ENCODE measurements around the gene EPN2.

Gene EPN2

GRCh38 chr17:19359856-19360255 is 122.7 kb downstream of the EPN2 start:
- H3K27me3 Mint-ChIP-seq, result peaks cover 8% of the 10 kb centered on the region
- no peak for ATAC-seq
- no peaks in the 10 kb centered on the region for H3K9me3 Mint-ChIP-seq
- H3K36me3 Mint-ChIP-seq, result no peaks in the 10 kb centered on the region
- H3K4me1 Mint-ChIP-seq, result peaks cover 15% of the 10 kb centered on the region
- H3K27ac Mint-ChIP-seq, result no peak overlapping the region
- no peak overlapping the region for H3K4me3 Mint-ChIP-seq

GRCh38 chr17:19360772-19361171 is 123.6 kb downstream of the EPN2 start:
- no peak overlapping the region for H3K4me3 Mint-ChIP-seq
- ATAC-seq, result no peak
- peaks cover 8% of the 10 kb centered on the region for H3K27me3 Mint-ChIP-seq
- H3K36me3 Mint-ChIP-seq, result no peaks in the 10 kb centered on the region
- no peaks in the 10 kb centered on the region for H3K9me3 Mint-ChIP-seq
- H3K27ac Mint-ChIP-seq, result no peak overlapping the region
- H3K4me1 Mint-ChIP-seq, result peaks cover 15% of the 10 kb centered on the region

DNA sequence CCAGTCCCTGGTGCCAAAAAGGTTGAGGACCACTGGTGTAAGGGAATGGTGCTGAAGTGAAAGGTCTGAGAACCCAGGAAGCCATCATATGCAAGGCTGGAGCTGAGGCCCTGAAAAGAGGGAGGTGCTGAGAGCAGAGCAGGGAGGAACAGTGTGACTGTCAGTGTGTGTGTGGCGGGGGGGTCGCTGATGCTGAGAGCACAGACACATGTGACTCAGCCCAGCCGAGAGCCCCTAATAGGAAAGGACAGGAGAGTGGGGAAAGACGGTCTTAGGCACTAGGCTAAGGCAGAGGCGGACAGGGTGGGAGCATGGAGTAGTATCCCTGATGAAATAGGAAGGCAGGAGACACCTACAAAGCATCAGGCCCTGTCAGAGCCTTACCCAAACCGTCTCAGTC is 124.2 kb downstream of the EPN2 start:
- no peaks in the 10 kb centered on the region for H3K36me3 Mint-ChIP-seq
- no peaks in the 10 kb centered on the region for H3K9me3 Mint-ChIP-seq
- no peak overlapping the region for H3K27ac Mint-ChIP-seq
- H3K4me3 Mint-ChIP-seq, result peak overlapping the region; percentile 10
- no peak for ATAC-seq
- peaks cover 15% of the 10 kb centered on the region for H3K4me1 Mint-ChIP-seq
- peaks cover 8% of the 10 kb centered on the region for H3K27me3 Mint-ChIP-seq

DNA sequence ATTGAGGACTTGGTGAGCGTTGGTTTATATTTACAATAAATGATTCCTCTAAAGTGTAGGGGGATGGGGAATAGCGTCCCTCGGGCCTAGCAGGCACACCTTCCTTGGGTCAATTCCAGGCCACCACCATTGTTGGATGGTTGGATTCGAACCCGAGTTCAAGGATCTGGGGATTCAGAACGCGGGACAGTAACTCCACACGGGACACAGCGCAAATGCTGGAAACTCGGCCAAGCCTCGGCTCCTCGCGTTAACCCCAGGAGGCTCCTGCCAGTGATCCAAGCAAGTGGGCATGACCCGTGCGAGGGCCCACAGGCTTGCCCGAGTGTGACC is 124.7 kb downstream of the EPN2 start:
- Mint-ChIP-seq H3K36me3 (no peaks in the 10 kb centered on the region), H3K4me3 (peak overlapping the region; percentile 84), H3K27me3 (peaks cover 8% of the 10 kb centered on the region), H3K4me1 (peaks cover 15% of the 10 kb centered on the region), H3K27ac (no peak overlapping the region), H3K9me3 (no peaks in the 10 kb centered on the region)
- ATAC-seq, result no peak

GRCh38 chr17:19362277-19363113 is 125.3 kb downstream of the EPN2 start, which contains the start of gene B9D1:
B9D1 (minus strand) TSS chr17:19362723; CDS start chr17:19362569, 154 bp downstream.
- H3K27ac Mint-ChIP-seq, result peak within 1 kb of the TSS; percentile 22
- ATAC-seq, result peak; percentile 92
- H3K4me1 Mint-ChIP-seq, result peaks cover 15% of the 10 kb centered on the region
- H3K36me3 Mint-ChIP-seq, result no peaks in the 10 kb centered on the region
- H3K9me3 Mint-ChIP-seq, result no peaks in the 10 kb centered on the region
- peaks cover 8% of the 10 kb centered on the region for H3K27me3 Mint-ChIP-seq
- H3K4me3 Mint-ChIP-seq, result peak within 1 kb of the TSS; percentile 84

DNA sequence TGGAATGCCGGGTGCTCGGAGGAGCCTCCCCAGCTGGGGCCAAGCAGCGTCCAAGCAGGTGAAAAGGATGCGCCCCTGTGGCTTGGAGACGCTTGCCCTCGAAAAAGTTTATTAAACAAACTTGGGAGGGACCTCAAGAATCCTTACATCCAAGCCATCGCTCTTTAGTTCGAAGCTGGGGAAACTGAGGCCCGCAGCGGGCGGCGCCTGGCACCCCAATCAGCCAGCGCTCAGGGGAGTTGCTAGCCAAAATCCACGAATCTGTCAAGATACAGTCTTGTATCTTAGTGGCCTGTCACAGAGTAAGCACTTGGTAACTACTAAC is 125.9 kb downstream of the EPN2 start:
- peaks cover 8% of the 10 kb centered on the region for H3K27me3 Mint-ChIP-seq

DNA sequence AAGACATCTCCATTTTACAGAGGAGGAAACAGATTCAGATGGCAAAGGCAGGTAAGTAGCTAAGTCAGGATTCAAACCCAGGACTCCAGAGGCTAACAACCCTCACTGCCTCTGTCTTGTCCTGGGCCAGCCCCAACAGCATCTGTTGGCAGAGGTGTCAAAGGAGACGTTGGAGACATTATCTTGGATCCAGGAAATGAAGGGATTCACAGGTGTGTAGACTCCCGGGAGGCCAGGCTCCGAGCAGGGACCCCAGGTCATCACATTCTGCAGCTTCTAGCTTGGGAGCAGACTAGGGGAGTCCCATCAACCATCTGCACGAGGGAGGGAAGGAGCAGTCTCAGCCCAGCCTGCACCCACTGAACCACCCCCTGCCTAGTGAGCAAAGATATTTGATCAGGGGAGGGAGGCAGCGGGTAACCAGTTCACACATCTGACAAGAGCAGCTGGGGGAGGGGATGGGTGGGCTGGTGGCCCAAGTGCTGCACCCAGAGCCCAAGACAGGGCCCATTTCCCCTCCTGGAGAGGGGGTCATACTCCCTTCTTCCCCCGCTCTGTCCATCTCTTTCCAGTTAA is 126.4 kb downstream of the EPN2 start:
- Mint-ChIP-seq H3K4me3 (no peak overlapping the region), H3K27me3 (peaks cover 8% of the 10 kb centered on the region), H3K4me1 (peaks cover 26% of the 10 kb centered on the region), H3K9me3 (no peaks in the 10 kb centered on the region), H3K27ac (no peak overlapping the region), H3K36me3 (no peaks in the 10 kb centered on the region)
- ATAC-seq, result no peak

More for the DNA sequence above, 125.9 kb downstream of the EPN2 start:
- no peak for ATAC-seq
- Mint-ChIP-seq H3K9me3 (no peaks in the 10 kb centered on the region), H3K36me3 (no peaks in the 10 kb centered on the region), H3K27ac (peak overlapping the region; percentile 22), H3K4me3 (peak overlapping the region; percentile 84), H3K4me1 (peaks cover 21% of the 10 kb centered on the region)

- no peaks in the 10 kb centered on the region for H3K9me3 Mint-ChIP-seq
- peaks cover 37% of the 10 kb centered on the region for H3K4me1 Mint-ChIP-seq
Measured at GRCh38 chr17:19364699-19365498, 127.7 kb downstream of the EPN2 start.

GRCh38 chr17:19365499-19365817 is 128.3 kb downstream of the EPN2 start:
- Mint-ChIP-seq H3K27ac (no peak overlapping the region), H3K4me1 (peaks cover 43% of the 10 kb centered on the region), H3K4me3 (no peak overlapping the region), H3K36me3 (no peaks in the 10 kb centered on the region), H3K9me3 (no peaks in the 10 kb centered on the region), H3K27me3 (no peaks in the 10 kb centered on the region)
- no peak for ATAC-seq

More at GRCh38 chr17:19364699-19365498, 127.7 kb downstream of the EPN2 start:
- H3K27ac Mint-ChIP-seq, result no peak overlapping the region
- H3K27me3 Mint-ChIP-seq, result no peaks in the 10 kb centered on the region
- ATAC-seq, result no peak
- no peaks in the 10 kb centered on the region for H3K36me3 Mint-ChIP-seq
- no peak overlapping the region for H3K4me3 Mint-ChIP-seq

DNA sequence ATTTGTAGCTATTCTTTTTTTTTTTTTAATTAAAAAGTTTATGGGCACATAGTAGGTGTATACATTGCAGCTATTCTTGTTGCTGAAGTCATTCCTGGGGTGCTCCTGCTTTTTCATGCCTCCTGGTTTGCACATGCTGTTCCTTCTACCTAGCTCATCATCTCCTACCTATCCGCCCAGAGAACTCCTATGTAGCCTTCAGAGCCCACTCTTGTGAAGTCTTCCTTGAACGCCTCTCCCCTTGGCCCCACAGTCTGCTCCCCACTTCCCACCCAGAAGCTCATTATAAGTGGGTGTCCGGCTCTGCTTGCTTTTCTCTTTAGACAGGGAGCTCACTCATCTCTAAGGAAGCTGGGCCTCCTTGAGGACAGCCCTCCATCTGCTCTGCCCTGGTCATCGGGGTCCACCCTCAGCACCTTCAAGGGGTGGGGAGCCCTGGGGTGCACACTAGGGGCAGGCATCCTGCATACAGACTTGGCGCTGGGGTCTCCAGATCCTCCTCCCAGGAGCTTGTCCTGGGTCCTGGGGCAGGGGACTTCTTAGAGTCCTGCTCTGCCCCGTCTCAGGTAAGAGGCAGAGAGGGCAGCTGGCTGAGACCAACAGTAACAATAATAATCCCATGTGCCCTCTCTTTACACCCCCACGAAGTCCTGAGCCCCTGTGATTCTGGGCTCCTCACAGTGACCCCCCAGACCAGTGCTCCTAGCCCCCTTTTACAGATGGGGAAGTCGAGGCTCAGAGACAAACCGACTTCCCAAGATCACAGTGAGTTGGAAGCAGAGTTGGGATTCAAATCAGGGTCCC is 128.9 kb downstream of the EPN2 start:
- H3K4me1 Mint-ChIP-seq, result peaks cover 49% of the 10 kb centered on the region
- no peak overlapping the region for H3K27ac Mint-ChIP-seq
- no peaks in the 10 kb centered on the region for H3K27me3 Mint-ChIP-seq
- H3K9me3 Mint-ChIP-seq, result no peaks in the 10 kb centered on the region
- no peak for ATAC-seq
- H3K4me3 Mint-ChIP-seq, result no peak overlapping the region
- no peaks in the 10 kb centered on the region for H3K36me3 Mint-ChIP-seq

GRCh38 chr17:19366637-19366972 is 129.4 kb downstream of the EPN2 start:
- H3K27me3 Mint-ChIP-seq, result no peaks in the 10 kb centered on the region
- H3K36me3 Mint-ChIP-seq, result no peaks in the 10 kb centered on the region
- no peak for ATAC-seq
- no peaks in the 10 kb centered on the region for H3K9me3 Mint-ChIP-seq
- H3K27ac Mint-ChIP-seq, result no peak overlapping the region
- peaks cover 49% of the 10 kb centered on the region for H3K4me1 Mint-ChIP-seq
- no peak overlapping the region for H3K4me3 Mint-ChIP-seq

DNA sequence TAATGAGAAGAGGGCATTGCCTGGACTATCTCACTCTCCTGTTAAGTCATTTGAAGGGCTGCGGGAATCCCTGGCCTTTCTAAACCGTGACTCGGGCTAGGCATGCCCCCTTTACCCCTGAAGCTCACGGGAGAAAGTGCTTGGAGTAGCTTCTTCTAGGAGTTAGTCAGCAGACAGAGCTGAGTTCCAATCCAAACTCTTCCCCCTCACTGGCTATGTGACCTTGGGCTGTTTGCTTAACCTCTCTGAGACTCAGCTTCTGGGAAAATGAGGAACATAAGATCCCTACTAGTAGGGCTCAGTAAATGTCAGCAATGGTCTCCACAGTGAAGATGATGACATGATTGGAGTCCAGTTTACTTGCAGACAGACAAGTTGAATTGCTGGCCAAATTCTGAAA is 131.1 kb downstream of the EPN2 start:
- Mint-ChIP-seq H3K27me3 (no peaks in the 10 kb centered on the region), H3K4me1 (peaks cover 56% of the 10 kb centered on the region), H3K4me3 (no peak overlapping the region), H3K36me3 (no peaks in the 10 kb centered on the region), H3K9me3 (no peaks in the 10 kb centered on the region), H3K27ac (peak overlapping the region; percentile 35)
- no peak for ATAC-seq

DNA sequence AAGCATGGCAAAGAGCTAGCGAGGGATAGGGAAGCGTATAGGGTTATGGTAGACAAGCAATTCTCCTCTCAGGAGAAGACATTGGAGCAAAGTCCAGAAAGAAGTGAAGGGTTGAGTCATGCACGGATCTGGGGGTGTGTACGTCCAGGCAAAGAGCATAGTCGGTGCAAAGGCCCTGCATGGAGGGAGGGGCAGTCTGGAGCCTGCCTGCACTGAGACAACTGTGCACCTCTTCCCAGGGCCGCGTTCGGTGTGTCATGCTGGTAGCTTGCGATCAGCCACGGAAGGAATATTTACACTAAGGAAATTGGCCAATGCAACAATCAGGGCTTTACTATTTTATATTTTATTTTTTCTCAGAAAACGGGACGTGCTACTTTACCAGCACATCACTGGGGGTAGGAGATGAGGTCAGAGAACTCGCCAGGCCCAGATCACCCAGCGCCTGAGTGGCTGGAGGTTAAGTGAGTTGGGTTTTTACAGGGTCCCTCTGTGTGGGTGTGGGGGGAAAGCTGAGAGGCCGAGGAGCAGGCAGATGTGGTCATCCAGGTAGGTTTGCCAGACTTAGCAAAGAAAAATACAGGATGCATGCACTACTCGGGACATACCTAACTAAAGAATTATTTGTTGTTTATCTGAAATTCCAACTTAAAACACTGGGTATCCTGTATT is 132.1 kb downstream of the EPN2 start:
- Mint-ChIP-seq H3K27ac (peak overlapping the region; percentile 80), H3K4me1 (peaks cover 59% of the 10 kb centered on the region), H3K27me3 (no peaks in the 10 kb centered on the region), H3K36me3 (no peaks in the 10 kb centered on the region), H3K4me3 (no peak overlapping the region), H3K9me3 (no peaks in the 10 kb centered on the region)
- no peak for ATAC-seq

GRCh38 chr17:19369846-19370492 is 132.8 kb downstream of the EPN2 start:
- no peaks in the 10 kb centered on the region for H3K36me3 Mint-ChIP-seq
- peaks cover 59% of the 10 kb centered on the region for H3K4me1 Mint-ChIP-seq
- peak; percentile 41 for ATAC-seq
- H3K4me3 Mint-ChIP-seq, result peak overlapping the region; percentile 53
- peak overlapping the region; percentile 80 for H3K27ac Mint-ChIP-seq
- H3K27me3 Mint-ChIP-seq, result no peaks in the 10 kb centered on the region
- no peaks in the 10 kb centered on the region for H3K9me3 Mint-ChIP-seq
